Effector memory CD8-positive, alpha-beta T cell (primary cell): ENCODE results near the gene GPR148.

Source experiments
- ATAC-seq: fragments of 150-1000 bp; cut with Tn5 transposase; replicated peaks from 2 replicates; pipeline ENCODE4 v1.10.0; 2021; ENCODE audit warnings: mild to moderate bottlenecking, moderate library complexity
- DNase-seq, 3 experiments: peaks; one replicate each; pipeline ENCODE4 v3.0.0; 2021
- H3K27ac Mint-ChIP-seq, 2 donors: one replicate each; pipeline ENCODE4 v1.8.0; 2022; ENCODE audit warnings: mild to moderate bottlenecking in 2 of 2, mixed read lengths in 2 of 2, moderate library complexity in 2 of 2
- H3K27me3 Mint-ChIP-seq, 2 donors: one replicate each; pipeline ENCODE4 v1.8.0; 2022; ENCODE audit warnings: mixed read lengths in 2 of 2
- H3K36me3 Mint-ChIP-seq: one replicate; pipeline ENCODE4 v1.8.0; 2022; ENCODE audit warnings: mild to moderate bottlenecking, moderate library complexity, mixed read lengths; ENCODE audit not compliant: insufficient read depth
- H3K4me1 Mint-ChIP-seq, 2 donors: one replicate each; pipeline ENCODE4 v1.8.0; 2022; ENCODE audit warnings: low read depth in 2 of 2, mixed read lengths in 2 of 2
- H3K4me3 Mint-ChIP-seq, 2 donors: one replicate each; pipeline ENCODE4 v1.8.0; 2022; ENCODE audit warnings: mild to moderate bottlenecking in 2 of 2, mixed read lengths in 2 of 2, moderate library complexity in 2 of 2
- H3K9me3 Mint-ChIP-seq, 2 donors: one replicate each; pipeline ENCODE4 v1.8.0; 2022; ENCODE audit warnings: mixed read lengths in 2 of 2

Gene GPR148

GRCh38 chr2:130767408-130767775, 38.5 kb downstream of the GPR148 start:
- H3K4me1 Mint-ChIP-seq, result no peaks in the 10 kb centered on the region
- ATAC-seq (no peak), DNase-seq (no peak)
- H3K27me3 Mint-ChIP-seq, result peaks cover 19 to 72% of the 10 kb centered on the region in 2 donors
- no peaks in the 10 kb centered on the region for H3K36me3 Mint-ChIP-seq
- H3K27ac Mint-ChIP-seq, result no peak overlapping the region
- H3K9me3 Mint-ChIP-seq, result no peaks in the 10 kb centered on the region
- no peak overlapping the region for H3K4me3 Mint-ChIP-seq

- ATAC-seq (no peak), DNase-seq (no peak)
- Mint-ChIP-seq H3K9me3 (no peaks in the 10 kb centered on the region), H3K27ac (no peak overlapping the region), H3K36me3 (no peaks in the 10 kb centered on the region), H3K4me3 (no peak overlapping the region), H3K4me1 (no peaks in the 10 kb centered on the region), H3K27me3 (peaks cover 25 to 73% of the 10 kb centered on the region in 2 donors)
These were observed 39.5 kb downstream of the GPR148 start for GRCh38 chr2:130768191-130768855.

GRCh38 chr2:130769343-130769907, 40.6 kb downstream of the GPR148 start:
- no peaks in the 10 kb centered on the region for H3K4me1 Mint-ChIP-seq
- no peak overlapping the region for H3K27ac Mint-ChIP-seq
- no peak for DNase-seq
- no peaks in the 10 kb centered on the region for H3K9me3 Mint-ChIP-seq
- H3K4me3 Mint-ChIP-seq, result no peak overlapping the region
- no peak for ATAC-seq
- H3K27me3 Mint-ChIP-seq, result peaks cover 25 to 65% of the 10 kb centered on the region in 2 donors
- peaks cover 5% of the 10 kb centered on the region for H3K36me3 Mint-ChIP-seq

GRCh38 chr2:130776550-130776949, 47.7 kb downstream of the GPR148 start:
- Mint-ChIP-seq H3K27me3 (peaks cover 41 to 63% of the 10 kb centered on the region in 2 donors), H3K27ac (no peak overlapping the region), H3K36me3 (peaks cover 5% of the 10 kb centered on the region), H3K4me1 (no peaks in the 10 kb centered on the region), H3K9me3 (no peaks in the 10 kb centered on the region), H3K4me3 (no peak overlapping the region)
- DNase-seq (no peak), ATAC-seq (no peak)

GRCh38 chr2:130778781-130779180, 49.9 kb downstream of the GPR148 start:
- H3K27ac Mint-ChIP-seq, result no peak overlapping the region
- no peak for DNase-seq
- no peak for ATAC-seq
- H3K9me3 Mint-ChIP-seq, result no peaks in the 10 kb centered on the region
- H3K4me3 Mint-ChIP-seq, result no peak overlapping the region
- H3K4me1 Mint-ChIP-seq, result no peaks in the 10 kb centered on the region
- H3K36me3 Mint-ChIP-seq, result peaks cover under 1% of the 10 kb centered on the region
- peaks cover 39 to 56% of the 10 kb centered on the region in 2 donors for H3K27me3 Mint-ChIP-seq
